Ascending aorta (tissue), 2 donors: Measurements from ENCODE around the gene LRRC27. TPM values are rescaled to one million over a fixed set of nuclear protein-coding genes. Genes with fewer than 3 reads are reported as not detected.

Source experiments
- DNase-seq, 2 donors: peaks; one replicate each; pipeline ENCODE4 v3.0.0-alpha.2; 2019; ENCODE audit warnings: low spot score in 2 of 2
- H3K27ac ChIP-seq, 2 donors: fragments of 200-600 bp; sonication (generic); one replicate each; pipeline ENCODE4 v1.5.1; 2016 to 2017; ENCODE audit warnings: mild to moderate bottlenecking in 1 of 2
- H3K27me3 ChIP-seq: fragments of 200-600 bp; sonication (generic); one replicate; pipeline ENCODE4 v1.5.1; 2017
- H3K36me3 ChIP-seq, 2 donors: fragments of 200-600 bp; sonication (generic); one replicate each; pipeline ENCODE4 v1.5.1; 2016
- H3K4me1 ChIP-seq, 2 donors: fragments of 200-600 bp; sonication (generic); one replicate each; pipeline ENCODE4 v1.5.1; 2016 to 2017; ENCODE audit warnings: mild to moderate bottlenecking in 1 of 2
- H3K4me3 ChIP-seq, 2 donors: fragments of 200-600 bp; sonication (generic); one replicate each; pipeline ENCODE4 v1.5.1; 2016 to 2017; ENCODE audit warnings: mild to moderate bottlenecking in 1 of 2
- H3K9me3 ChIP-seq, 2 donors: fragments of 200-600 bp; sonication (generic); one replicate each; pipeline ENCODE4 v1.5.1; 2016
- CTCF ChIP-seq, 3 experiments: fragments of 200-600 bp in 2 of 3; fragments of 450-650 bp in 1 of 3; sonication (generic) in 2 of 3; IDR thresholded peaks; one replicate each; pipeline ENCODE4 v1.5.1; 2016 to 2019; ENCODE audit warnings: antibody characterized with exemption in 3 of 3, mild to moderate bottlenecking in 1 of 3, moderate library complexity in 1 of 3
- intact Hi-C: fragments of 100-400 bp; cut with DNase I; formaldehyde crosslinking; loops from one replicate; pipeline ENCODE4 v1.15.1; 2023
- total RNA-seq: library from RNA; depleted of rRNA; stranded (reverse); fragments of >200 nt; gene quantifications from one replicate; pipeline ENCODE4 v1.1.0, GENCODE V29; 2016

Gene LRRC27
- total RNA-seq, 1 donor from 2014 or later: 2.0 TPM

GRCh38 chr10:132347211-132347930 lies 15.4 kb downstream of the LRRC27 start:
- TF ChIP-seq CTCF (IDR thresholded peaks at IDR 0.05): no peak
- no peaks in the 10 kb centered on the region for H3K27me3 ChIP-seq
- H3K9me3 ChIP-seq: peaks cover 0 to 2% of the 10 kb centered on the region in 2 donors
- intact Hi-C loops: no loop called here
- no peak for DNase-seq
- peaks cover 4 to 7% of the 10 kb centered on the region in 2 donors for H3K36me3 ChIP-seq
- H3K4me1 ChIP-seq: no peaks in the 10 kb centered on the region
- no peak overlapping the region for H3K27ac ChIP-seq
- H3K4me3 ChIP-seq: no peak overlapping the region

GRCh38 chr10:132347931-132348267 lies 15.9 kb downstream of the LRRC27 start:
- intact Hi-C loops: no loop called here
- no peak for TF ChIP-seq CTCF (IDR thresholded peaks at IDR 0.05)
- H3K4me1 ChIP-seq: no peaks in the 10 kb centered on the region
- peaks cover 3 to 4% of the 10 kb centered on the region in 2 donors for H3K36me3 ChIP-seq
- H3K27me3 ChIP-seq: no peaks in the 10 kb centered on the region
- no peaks in the 10 kb centered on the region for H3K9me3 ChIP-seq
- no peak overlapping the region for H3K4me3 ChIP-seq
- no peak overlapping the region for H3K27ac ChIP-seq
- DNase-seq: no peak

- DNase-seq: no peak
These were observed 17.8 kb downstream of the LRRC27 start for GRCh38 chr10:132349766-132350165.

GRCh38 chr10:132350391-132350790 lies 18.4 kb downstream of the LRRC27 start:
- Histone ChIP-seq H3K9me3 (no peaks in the 10 kb centered on the region), H3K4me3 (no peak overlapping the region), H3K4me1 (no peaks in the 10 kb centered on the region), H3K27ac (no peak overlapping the region), H3K27me3 (no peaks in the 10 kb centered on the region), H3K36me3 (peaks cover 0 to 4% of the 10 kb centered on the region in 2 donors)
- no peak for DNase-seq
- intact Hi-C loops: loop anchor here (5.0 kb wide), 1 partner anchor 43 kb away; the partner anchor contains the start of gene STK32C
- no peak for TF ChIP-seq CTCF (IDR thresholded peaks at IDR 0.05)

More at GRCh38 chr10:132349766-132350165, 17.8 kb downstream of the LRRC27 start:
- Histone ChIP-seq H3K4me3 (no peak overlapping the region), H3K4me1 (no peaks in the 10 kb centered on the region), H3K27ac (no peak overlapping the region), H3K27me3 (no peaks in the 10 kb centered on the region), H3K9me3 (no peaks in the 10 kb centered on the region), H3K36me3 (peaks cover 0 to 4% of the 10 kb centered on the region in 2 donors)
- intact Hi-C loops: loop anchor here (5.0 kb wide), 1 partner anchor 42 kb away; the partner anchor contains the start of gene STK32C
- no peak for TF ChIP-seq CTCF (IDR thresholded peaks at IDR 0.05)

GRCh38 chr10:132350946-132351345 lies 19.0 kb downstream of the LRRC27 start:
- intact Hi-C loops: loop anchor here (5.0 kb wide), 1 partner anchor 44 kb away; the partner anchor contains the start of gene STK32C
- Histone ChIP-seq H3K36me3 (peaks cover 0 to 4% of the 10 kb centered on the region in 2 donors), H3K9me3 (no peaks in the 10 kb centered on the region), H3K4me3 (no peak overlapping the region), H3K27ac (no peak overlapping the region), H3K27me3 (no peaks in the 10 kb centered on the region), H3K4me1 (no peaks in the 10 kb centered on the region)
- no peak for DNase-seq
- TF ChIP-seq CTCF (IDR thresholded peaks at IDR 0.05): no peak
